Left kidney (tissue), 8 donors: ENCODE results near the gene GPR85. TPM values are rescaled to one million over a fixed set of nuclear protein-coding genes. Genes with fewer than 3 reads are reported as not detected.
"Not testable (repeated sequence)": the region's sequence is repeated elsewhere in the genome, so short reads cannot be mapped to it uniquely, and the experiment has no call there.

Experiments
- DNase-seq: peaks from one replicate; pipeline ENCODE4 v3.0.0-alpha.2; 2013
- long read RNA-seq, 8 donors: transcript quantifications; one replicate each; lab custom pipeline, GENCODE V29; 2026
- polyA plus RNA-seq: library from polyadenylated mRNA; unstranded; fragments of 120-200 nt; gene quantifications from one replicate; pipeline ENCODE4 v1.2.1, GENCODE V29; 2013; ENCODE audit not compliant: insufficient read length

Gene GPR85
- 1.0 TPM for polyA plus RNA-seq
- long read RNA-seq, donor 1, partial matches to known transcripts = 0 of 2 reads
- long read RNA-seq, donor 1, other reads (novel, unspliced or antisense) = 0 of 2 reads
- long read RNA-seq, donor 2 = 0 reads
- long read RNA-seq, donor 3 = 0 reads
- long read RNA-seq, donor 4 = 0 reads
- long read RNA-seq, donor 5, full-length matches to known transcripts = 2 of 2 reads
- long read RNA-seq, donor 5, partial matches to known transcripts = 0 of 2 reads
- long read RNA-seq, donor 5, other reads (novel, unspliced or antisense) = 0 of 2 reads
- long read RNA-seq, donor 6, partial matches to known transcripts = 0 of 2 reads
- long read RNA-seq, donor 6, other reads (novel, unspliced or antisense) = 0 of 2 reads
- long read RNA-seq, donor 7, partial matches to known transcripts = 0 of 1 reads
- long read RNA-seq, donor 7, other reads (novel, unspliced or antisense) = 0 of 1 reads
- long read RNA-seq, donor 8 = 0 reads

- DNase-seq = peak; percentile 68
Observed at GRCh38 chr7:113086431-113086888, at the start of gene GPR85. GPR85 (minus strand) TSS chr7:113086827; CDS start chr7:113084721, 2,106 bp downstream.

GRCh38 chr7:113134025-113134424 lies 47.4 kb upstream of the GPR85 start:
- no peak for DNase-seq

- DNase-seq = no peak
Observed at GRCh38 chr7:113131367-113131766, 44.7 kb upstream of the GPR85 start.

- no peak for DNase-seq
Observed at GRCh38 chr7:113128031-113128430, 41.4 kb upstream of the GPR85 start.

- DNase-seq = no peak
Observed at GRCh38 chr7:113125728-113126127, 39.1 kb upstream of the GPR85 start.

GRCh38 chr7:113122744-113123143 lies 36.1 kb upstream of the GPR85 start:
- DNase-seq = no peak

- no peak for DNase-seq
Observed at GRCh38 chr7:113120647-113121046, 34.0 kb upstream of the GPR85 start.

- no peak for DNase-seq
Observed at GRCh38 chr7:113119429-113119828, 32.8 kb upstream of the GPR85 start.

- DNase-seq = peak; percentile 93
Observed at GRCh38 chr7:113118074-113118959, 31.7 kb upstream of the GPR85 start, which contains the start of gene SMIM30. SMIM30 (minus strand) TSS chr7:113118554; CDS start chr7:113117578, 976 bp downstream.

GRCh38 chr7:113117374-113117774 lies 30.7 kb upstream of the GPR85 start:
- not testable (repeated sequence) for DNase-seq

- DNase-seq = no peak
Observed at GRCh38 chr7:113113912-113114311, 27.3 kb upstream of the GPR85 start.

- DNase-seq = no peak
Observed at GRCh38 chr7:113109718-113110117, 23.1 kb upstream of the GPR85 start.

GRCh38 chr7:113100121-113100603 lies 13.5 kb upstream of the GPR85 start:
- DNase-seq = peak; percentile 31

- peak; percentile 37 for DNase-seq
Observed at GRCh38 chr7:113099284-113099919, 12.8 kb upstream of the GPR85 start.

- no peak for DNase-seq
Observed at GRCh38 chr7:113094517-113095249, 8.1 kb upstream of the GPR85 start.

GRCh38 chr7:113093561-113093960 lies 6.9 kb upstream of the GPR85 start:
- DNase-seq = no peak

GRCh38 chr7:113092762-113093161 lies 6.1 kb upstream of the GPR85 start:
- DNase-seq = no peak

GRCh38 chr7:113087071-113087998 lies 708 bp upstream of the GPR85 start:
- DNase-seq = peak; percentile 25

- DNase-seq = peak; percentile 17
Observed at GRCh38 chr7:113085781-113086390, 741 bp downstream of the GPR85 start.
